OCI-M2 (cell line): ENCODE results near the gene PGAP2.
"Not testable (repeated sequence)": the region's sequence is repeated elsewhere in the genome, so short reads cannot be mapped to it uniquely, and the experiment has no call there.

Source experiments
- DNase-seq: peaks from one replicate; lab custom pipeline; 2025; ENCODE audit not compliant: unreplicated experiment; lab: John Stamatoyannopoulos, UW

Gene PGAP2

GRCh38 chr11:3803726-3804495 is 4.4 kb upstream of the PGAP2 start:
- no peak for DNase-seq

- DNase-seq, result no peak
These were observed 682 bp downstream of the PGAP2 start for GRCh38 chr11:3808861-3809623.

- DNase-seq, result no peak
These were observed 1.2 kb downstream of the PGAP2 start for GRCh38 chr11:3809624-3809928.

GRCh38 chr11:3810446-3810845 is 2.1 kb downstream of the PGAP2 start:
- no peak for DNase-seq

GRCh38 chr11:3810951-3811350 is 2.6 kb downstream of the PGAP2 start:
- DNase-seq, result no peak

- not testable (repeated sequence) for DNase-seq
These were observed 6.5 kb downstream of the PGAP2 start for GRCh38 chr11:3814832-3815231.

- no peak for DNase-seq
These were observed 7.5 kb downstream of the PGAP2 start for GRCh38 chr11:3815845-3816244.

GRCh38 chr11:3816673-3817072 is 8.3 kb downstream of the PGAP2 start:
- DNase-seq, result no peak

- DNase-seq, result no peak
These were observed 8.9 kb downstream of the PGAP2 start for GRCh38 chr11:3817181-3817800.

GRCh38 chr11:3820971-3821370 is 12.6 kb downstream of the PGAP2 start:
- no peak for DNase-seq

- no peak for DNase-seq
These were observed 14.0 kb downstream of the PGAP2 start for GRCh38 chr11:3822312-3822711.

- no peak for DNase-seq
These were observed 14.9 kb downstream of the PGAP2 start for GRCh38 chr11:3823303-3823702.

GRCh38 chr11:3823762-3824506 is 15.6 kb downstream of the PGAP2 start:
- DNase-seq, result no peak

- peak; percentile 53 for DNase-seq
These were observed 16.5 kb downstream of the PGAP2 start for GRCh38 chr11:3824714-3825472.

- DNase-seq, result no peak
These were observed 17.3 kb downstream of the PGAP2 start for GRCh38 chr11:3825473-3826154.

- DNase-seq, result no peak
These were observed 18.4 kb downstream of the PGAP2 start for GRCh38 chr11:3826721-3827120.

GRCh38 chr11:3827434-3828186 is 19.2 kb downstream of the PGAP2 start:
- no peak for DNase-seq

GRCh38 chr11:3830088-3830487 is 21.7 kb downstream of the PGAP2 start:
- no peak for DNase-seq

- DNase-seq, result no peak
These were observed 22.4 kb downstream of the PGAP2 start for GRCh38 chr11:3830730-3831129.
